Skeletal muscle satellite cell (primary cell): ENCODE data around the gene RNF214.
A peak's percentile ranks its signal among the peaks of the same experiment; 100 is the strongest.
"Not testable (repeated sequence)": the region's sequence is repeated elsewhere in the genome, so short reads cannot be mapped to it uniquely, and the experiment has no call there.

Experiments
- H3K27me3 ChIP-seq: 2 replicates; pipeline ENCODE4 v1.7.0; 2013; ENCODE audit warnings: low read length; ENCODE audit not compliant: control insufficient read depth, insufficient read depth
- H3K36me3 ChIP-seq: 2 replicates; pipeline ENCODE4 v1.7.0; 2013; ENCODE audit warnings: mild to moderate bottlenecking, control low read depth, low read length; ENCODE audit not compliant: insufficient read depth
- H3K4me1 ChIP-seq: 2 replicates; pipeline ENCODE4 v1.7.0; 2013; ENCODE audit warnings: low read length; ENCODE audit not compliant: control insufficient read depth, insufficient read depth
- H3K4me2 ChIP-seq: 2 replicates; pipeline ENCODE4 v1.7.0; 2013; ENCODE audit warnings: mild to moderate bottlenecking, low read length
- H3K4me3 ChIP-seq: 2 replicates; pipeline ENCODE4 v1.7.0; 2013; ENCODE audit warnings: low read length
- H3K9ac ChIP-seq: 2 replicates; pipeline ENCODE4 v1.7.0; 2013; ENCODE audit warnings: mild to moderate bottlenecking, low read depth, low read length, moderate library complexity
- H3K9me3 ChIP-seq: replicated peaks from 2 replicates; pipeline ENCODE4 v1.7.0; 2013; ENCODE audit warnings: mild to moderate bottlenecking, control low read depth, low read length

Gene RNF214

DNA sequence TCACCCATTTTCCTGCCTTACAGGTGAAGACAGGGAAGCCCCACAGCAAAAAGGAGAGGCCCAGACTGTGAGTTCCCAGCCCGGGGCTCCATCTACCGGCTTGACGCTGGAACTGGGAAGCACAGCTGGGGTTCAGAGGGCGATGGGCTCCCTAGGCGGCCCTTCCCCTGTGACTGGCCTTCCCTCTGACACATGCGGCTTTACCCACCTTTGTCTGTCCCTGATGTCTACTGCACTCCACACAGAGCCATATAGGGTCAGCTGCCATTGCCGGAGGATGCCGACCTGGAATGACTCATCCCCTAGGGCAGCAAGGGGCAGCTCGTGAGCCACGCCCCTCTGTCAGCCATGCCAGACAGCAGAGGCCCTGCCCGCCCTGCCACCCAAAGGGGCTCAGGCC lies 25.6 kb upstream of the RNF214 start:
- H3K4me2 ChIP-seq, H3K27me3 ChIP-seq, H3K4me3 ChIP-seq, H3K9ac ChIP-seq, H3K9me3 ChIP-seq: not testable (repeated sequence)
- Histone ChIP-seq H3K4me1 (peaks cover 38% of the 10 kb centered on the region), H3K36me3 (peaks cover 45% of the 10 kb centered on the region)

DNA sequence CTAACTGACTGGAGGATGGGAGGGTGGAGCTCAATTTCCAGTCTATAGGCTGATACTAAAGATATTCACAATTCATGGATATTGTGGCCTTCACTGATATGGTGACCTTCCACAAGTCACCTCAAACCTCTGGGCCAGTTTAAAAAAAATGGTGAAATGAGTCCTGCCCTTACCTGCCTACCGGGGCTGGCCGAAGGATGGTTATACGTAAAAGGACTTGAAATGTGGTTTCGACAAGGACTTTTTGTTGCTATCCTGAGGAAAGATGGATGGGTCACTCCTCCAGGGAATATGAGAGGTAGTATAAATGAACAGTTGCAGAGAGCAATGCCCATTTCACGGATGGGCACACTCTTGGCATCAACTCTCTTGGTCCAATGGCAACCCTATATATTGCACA lies 25.0 kb upstream of the RNF214 start:
- not testable (repeated sequence) for H3K27me3 ChIP-seq, H3K9ac ChIP-seq, H3K9me3 ChIP-seq, H3K4me2 ChIP-seq, H3K4me3 ChIP-seq
- peaks cover 39% of the 10 kb centered on the region for H3K36me3 ChIP-seq
- peaks cover 32% of the 10 kb centered on the region for H3K4me1 ChIP-seq

DNA sequence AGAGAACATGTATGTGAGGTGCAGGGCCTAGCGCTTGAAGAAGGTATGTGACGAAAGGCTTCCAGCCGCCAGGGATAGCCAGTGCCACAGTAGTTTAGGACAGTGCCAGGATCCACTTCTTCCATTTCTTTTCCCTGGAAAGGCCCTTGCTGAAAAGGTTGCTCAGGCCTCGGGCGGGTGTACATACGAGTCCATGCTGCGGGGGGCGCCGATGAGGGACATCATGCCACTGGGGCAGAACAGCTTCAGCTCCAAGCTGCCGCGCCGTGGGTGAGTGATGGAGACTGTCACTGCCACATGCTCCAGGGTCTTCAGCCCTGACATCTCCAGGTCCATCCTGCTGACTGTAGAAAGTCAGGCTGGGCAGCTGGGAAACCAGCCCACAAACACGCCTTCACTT lies 23.8 kb upstream of the RNF214 start:
- Histone ChIP-seq H3K36me3 (peaks cover 37% of the 10 kb centered on the region), H3K4me1 (peaks cover 19% of the 10 kb centered on the region)
- H3K9me3 ChIP-seq, H3K4me3 ChIP-seq, H3K27me3 ChIP-seq, H3K4me2 ChIP-seq, H3K9ac ChIP-seq: not testable (repeated sequence)

DNA sequence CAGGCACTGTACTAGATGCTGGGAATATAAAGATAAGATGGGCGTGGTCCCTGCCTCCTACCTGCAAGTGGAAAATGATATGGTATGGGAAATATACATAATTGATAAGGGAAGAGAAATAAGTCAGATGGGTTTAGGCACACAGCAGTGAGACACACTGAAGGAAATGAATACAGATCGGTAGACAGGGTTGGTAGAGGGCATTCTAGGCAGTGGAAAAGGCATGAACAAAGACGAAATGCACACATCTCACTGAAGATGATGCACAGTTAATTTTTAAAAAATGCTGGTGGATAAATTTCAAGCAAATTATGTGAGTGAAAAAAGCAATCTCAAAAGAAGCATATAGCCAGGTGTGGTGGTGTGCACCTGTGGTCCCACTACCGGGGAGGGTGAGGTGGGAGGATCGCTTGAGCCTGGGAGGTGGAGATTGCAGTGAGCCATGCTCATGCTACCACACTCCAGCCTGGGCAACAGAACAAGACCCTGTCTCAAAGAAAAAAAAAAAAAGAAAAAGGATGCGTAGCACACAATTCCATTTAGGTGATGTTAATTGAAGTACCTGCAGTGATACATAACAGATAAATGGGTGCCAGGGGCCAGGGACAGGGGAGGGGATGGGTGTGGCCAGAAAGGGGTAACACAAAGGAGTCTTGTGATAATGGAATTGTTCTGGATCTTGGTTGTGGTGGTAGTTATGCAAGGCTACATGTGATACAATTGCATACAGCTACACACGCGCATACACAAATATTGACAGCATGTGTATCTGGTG lies 22.9 kb upstream of the RNF214 start:
- H3K27me3 ChIP-seq, H3K4me3 ChIP-seq, H3K9ac ChIP-seq, H3K9me3 ChIP-seq, H3K4me2 ChIP-seq: not testable (repeated sequence)
- Histone ChIP-seq H3K36me3 (peaks cover 30% of the 10 kb centered on the region), H3K4me1 (peaks cover 11% of the 10 kb centered on the region)

DNA sequence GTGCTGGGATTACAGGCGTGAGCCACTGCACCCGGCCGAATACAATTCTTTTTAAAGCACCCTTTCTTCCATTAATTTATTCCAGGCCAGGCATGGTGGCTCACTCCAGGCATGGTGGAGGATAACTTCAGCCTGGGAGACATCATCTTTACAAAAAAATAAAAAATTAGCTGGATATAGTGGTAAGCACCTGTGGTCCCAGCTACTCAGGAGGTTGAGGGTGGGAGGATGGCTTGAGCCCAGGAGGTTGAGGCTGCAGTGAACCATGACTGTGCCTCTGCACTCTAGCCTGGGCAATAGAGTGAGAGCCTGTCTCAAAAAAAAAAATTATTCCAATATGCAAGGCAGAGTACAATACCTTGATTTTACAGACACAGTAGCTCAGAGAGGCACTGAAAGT lies 21.9 kb upstream of the RNF214 start:
- H3K4me2 ChIP-seq, result no peak overlapping the region
- H3K4me1 ChIP-seq, result peaks cover 3% of the 10 kb centered on the region
- H3K9ac ChIP-seq, result no peak overlapping the region
- H3K27me3 ChIP-seq, result no peaks in the 10 kb centered on the region
- no peak overlapping the region for H3K4me3 ChIP-seq
- H3K36me3 ChIP-seq, result peaks cover 23% of the 10 kb centered on the region
- no peaks in the 10 kb centered on the region for H3K9me3 ChIP-seq

DNA sequence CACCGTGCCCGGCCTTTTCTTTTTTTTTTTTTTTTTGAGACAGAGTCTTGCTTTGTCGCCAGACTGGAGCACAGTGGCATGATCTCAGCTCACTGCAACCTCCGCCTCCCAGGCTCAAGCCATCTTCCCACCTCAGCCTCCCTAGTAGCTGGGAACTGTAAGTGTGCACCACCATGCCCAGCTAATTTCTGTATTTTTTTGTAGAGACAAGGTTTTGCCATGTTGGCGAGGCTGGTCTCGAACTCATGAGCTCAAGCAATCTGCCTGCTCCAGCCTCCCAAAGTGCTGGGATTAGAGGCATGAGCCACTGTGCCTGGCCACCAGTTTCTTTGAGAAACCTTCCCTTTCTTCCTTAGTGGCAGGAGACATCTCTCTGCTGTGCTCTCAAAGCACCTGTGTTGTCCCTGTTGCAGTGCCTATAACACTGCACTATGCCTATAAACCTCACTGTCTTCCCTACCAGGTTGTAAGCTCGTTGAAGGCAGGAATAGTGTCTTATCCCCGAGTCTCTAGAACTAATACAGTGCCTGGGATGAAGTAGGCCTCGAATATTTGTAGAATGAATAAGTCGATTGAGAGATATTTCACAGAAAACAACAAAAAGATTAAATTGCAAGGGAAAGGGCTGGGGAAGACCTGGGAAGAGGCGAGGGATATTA lies 19.6 kb upstream of the RNF214 start:
- no peak overlapping the region for H3K4me2 ChIP-seq
- no peaks in the 10 kb centered on the region for H3K9me3 ChIP-seq
- H3K36me3 ChIP-seq, result peaks cover 32% of the 10 kb centered on the region
- H3K4me3 ChIP-seq, result no peak overlapping the region
- H3K4me1 ChIP-seq, result peaks cover 12% of the 10 kb centered on the region
- H3K9ac ChIP-seq, result no peak overlapping the region
- no peaks in the 10 kb centered on the region for H3K27me3 ChIP-seq

DNA sequence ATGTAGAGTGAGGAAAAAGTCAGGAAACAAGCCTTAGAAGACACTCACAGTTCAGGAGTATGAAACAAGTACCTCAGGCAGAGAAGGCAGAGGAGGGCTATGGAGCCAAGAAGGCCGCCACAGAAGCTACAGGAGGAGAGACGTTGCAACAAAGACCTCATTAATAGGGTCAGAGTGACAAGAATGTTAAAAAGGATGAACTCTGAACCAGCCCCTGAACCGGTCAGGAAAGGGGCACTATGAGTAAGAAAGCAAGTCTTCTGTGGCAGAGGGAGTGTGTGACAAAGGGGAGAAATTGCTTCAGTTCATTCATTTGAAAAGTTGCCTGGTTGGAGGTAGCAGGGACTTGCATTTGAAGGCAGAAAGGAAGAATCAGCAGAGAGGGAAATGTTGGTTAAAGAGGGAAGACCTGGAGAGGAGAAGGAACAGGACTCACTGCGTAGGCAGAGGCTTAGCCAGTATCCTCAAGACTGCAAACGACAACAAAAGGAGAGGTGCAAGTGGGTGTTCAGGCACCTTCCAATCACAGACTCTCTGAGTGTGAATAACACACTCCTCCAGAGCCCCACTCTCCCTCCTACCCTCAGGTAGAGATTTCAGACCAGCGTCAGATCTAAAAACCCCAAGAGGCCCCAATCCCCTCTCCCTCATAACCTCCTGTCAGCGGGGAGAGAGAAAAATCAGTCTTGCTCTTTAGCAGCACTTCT lies 17.9 kb upstream of the RNF214 start:
- Histone ChIP-seq H3K9me3 (no peaks in the 10 kb centered on the region), H3K4me1 (peaks cover 27% of the 10 kb centered on the region), H3K4me2 (no peak overlapping the region), H3K4me3 (no peak overlapping the region), H3K9ac (no peak overlapping the region), H3K36me3 (peaks cover 48% of the 10 kb centered on the region), H3K27me3 (no peaks in the 10 kb centered on the region)

DNA sequence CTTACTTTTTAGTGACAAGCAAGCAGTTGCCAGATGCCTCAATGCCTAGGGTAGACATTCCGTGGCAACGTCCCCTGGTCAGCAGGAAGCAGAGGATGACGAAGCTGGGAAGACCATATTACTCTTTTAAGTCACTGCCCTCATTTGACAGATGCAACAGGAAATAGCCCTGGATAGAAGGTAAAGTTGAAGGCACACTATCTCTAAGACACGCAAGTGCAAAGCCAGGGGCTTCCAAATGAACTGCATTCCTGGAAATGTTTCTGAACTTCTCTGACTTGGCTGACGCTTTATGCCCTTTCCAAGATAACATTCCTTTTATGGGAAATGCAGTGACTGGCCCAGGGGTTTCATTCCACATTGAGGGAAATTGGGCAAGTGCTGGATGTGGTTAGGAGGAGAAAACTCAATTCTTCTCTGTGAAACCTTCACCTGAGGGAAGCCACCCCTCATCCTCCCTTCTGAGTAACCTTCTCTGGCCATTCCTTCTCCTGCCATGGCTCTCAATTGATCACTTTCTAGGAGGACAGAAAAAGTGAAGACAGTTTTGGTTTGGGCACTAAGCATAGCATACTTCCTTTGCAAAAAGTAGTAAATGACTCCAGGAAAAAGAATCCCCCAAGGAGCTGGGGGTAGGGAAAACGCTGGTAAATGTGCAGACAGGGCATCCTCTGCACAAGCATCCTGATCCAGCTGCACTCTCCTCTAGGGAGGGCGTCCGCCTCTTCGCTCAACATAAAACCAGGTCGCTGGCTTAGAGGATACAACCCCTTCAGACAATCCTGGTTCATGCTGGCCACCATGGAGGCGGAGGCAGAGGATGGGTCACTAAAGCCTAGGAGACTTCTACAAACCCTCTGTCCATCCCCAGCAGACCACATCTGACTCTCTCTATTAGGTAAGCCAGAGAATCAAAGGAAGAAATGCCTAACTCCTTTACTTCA lies 15.1 kb upstream of the RNF214 start:
- no peaks in the 10 kb centered on the region for H3K27me3 ChIP-seq
- H3K9ac ChIP-seq, result peak overlapping the region; percentile 16
- H3K4me3 ChIP-seq, result no peak overlapping the region
- peak overlapping the region; percentile 11 for H3K4me2 ChIP-seq
- peaks cover 48% of the 10 kb centered on the region for H3K36me3 ChIP-seq
- no peaks in the 10 kb centered on the region for H3K9me3 ChIP-seq
- H3K4me1 ChIP-seq, result peaks cover 51% of the 10 kb centered on the region

DNA sequence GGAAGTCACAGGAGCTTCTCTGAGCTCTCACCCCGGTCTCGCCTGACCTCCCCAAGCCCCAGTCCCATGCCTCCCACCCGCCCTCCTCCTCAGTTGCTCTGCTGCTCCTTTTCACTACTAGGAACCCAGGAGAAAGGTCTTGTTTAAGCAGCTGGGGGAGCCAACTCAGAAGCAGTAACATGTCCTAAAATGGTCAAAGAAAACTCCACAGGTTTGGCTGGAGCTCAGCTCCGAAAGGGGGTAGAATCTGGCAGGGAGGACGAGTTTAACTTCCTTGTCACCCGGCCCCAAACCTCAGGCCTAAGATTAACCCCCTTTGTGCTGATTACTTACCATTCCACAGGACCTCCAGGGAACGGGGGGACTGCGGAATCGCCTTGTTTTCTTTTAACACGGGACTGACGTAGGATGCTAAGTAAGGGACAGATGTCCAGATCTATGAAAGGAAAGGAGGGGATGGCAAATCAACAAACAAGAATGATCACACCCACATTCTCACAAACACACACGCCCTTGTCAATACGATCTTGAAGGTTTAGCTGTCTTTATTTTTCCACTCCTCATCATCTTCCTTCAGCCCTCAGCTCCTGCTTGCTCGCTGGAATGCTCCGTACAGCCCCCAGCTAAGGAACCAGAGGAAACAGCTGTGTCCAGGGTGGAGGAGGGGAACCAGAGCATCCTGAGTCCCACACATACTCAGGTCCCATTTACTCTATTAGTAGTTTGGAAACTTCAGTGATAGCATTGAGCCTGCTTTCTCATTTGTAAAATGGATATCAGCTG lies 14.1 kb upstream of the RNF214 start:
- Histone ChIP-seq H3K9ac (peak overlapping the region; percentile 16), H3K4me2 (peak overlapping the region; percentile 29), H3K36me3 (peaks cover 43% of the 10 kb centered on the region), H3K27me3 (no peaks in the 10 kb centered on the region), H3K4me1 (peaks cover 59% of the 10 kb centered on the region), H3K4me3 (no peak overlapping the region), H3K9me3 (no peaks in the 10 kb centered on the region)

DNA sequence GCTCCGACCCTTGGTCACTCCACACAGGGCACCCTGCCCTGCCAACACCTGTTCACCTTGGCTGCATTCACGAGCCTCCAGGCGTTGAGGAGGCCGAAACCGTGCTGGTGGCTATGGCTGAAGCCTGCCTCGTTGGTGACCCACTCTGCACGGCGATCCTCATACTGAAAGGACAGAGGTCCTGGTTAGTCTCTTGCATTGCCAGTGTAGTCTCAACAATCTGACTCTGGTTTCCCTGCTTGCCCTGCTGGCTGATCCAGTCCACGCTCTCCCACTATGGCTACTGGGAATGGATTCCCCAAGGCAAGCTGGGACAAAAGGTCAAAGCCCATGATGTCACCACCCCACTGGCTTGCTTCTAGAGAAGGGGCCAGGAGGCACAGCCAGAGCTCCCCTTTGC lies 13.5 kb upstream of the RNF214 start:
- no peaks in the 10 kb centered on the region for H3K27me3 ChIP-seq
- no peak overlapping the region for H3K4me2 ChIP-seq
- peaks cover 46% of the 10 kb centered on the region for H3K36me3 ChIP-seq
- H3K4me3 ChIP-seq, result no peak overlapping the region
- H3K9me3 ChIP-seq, result no peaks in the 10 kb centered on the region
- H3K4me1 ChIP-seq, result peaks cover 59% of the 10 kb centered on the region
- no peak overlapping the region for H3K9ac ChIP-seq
